Skeletal muscle tissue (tissue), 4 donors: ENCODE results near the gene RNF213. TPM values are rescaled to one million over a fixed set of nuclear protein-coding genes. Genes with fewer than 3 reads are reported as not detected.
A peak's percentile ranks its signal among the peaks of the same experiment; 100 is the strongest.
"Not testable (repeated sequence)": the region's sequence is repeated elsewhere in the genome, so short reads cannot be mapped to it uniquely, and the experiment has no call there.

Experiments
- H3K27ac ChIP-seq: one replicate; pipeline ENCODE4 v1.7.0; 2013; ENCODE audit warnings: mild to moderate bottlenecking, low read depth, low read length, inconsistent platforms
- H3K27me3 ChIP-seq, 3 donors: one replicate each; pipeline ENCODE4 v1.7.0; 2013; ENCODE audit warnings: low read length in 3 of 3; ENCODE audit not compliant: control insufficient read depth in 3 of 3, insufficient read depth in 3 of 3
- H3K36me3 ChIP-seq, 3 donors: one replicate each; pipeline ENCODE4 v1.7.0; 2013; ENCODE audit warnings: low read length in 3 of 3; ENCODE audit not compliant: control insufficient read depth in 3 of 3, insufficient read depth in 3 of 3
- H3K4me1 ChIP-seq, 3 donors: one replicate each; pipeline ENCODE4 v1.7.0; 2013; ENCODE audit warnings: low read length in 3 of 3, mild to moderate bottlenecking in 3 of 3; ENCODE audit not compliant: control insufficient read depth in 3 of 3, insufficient read depth in 3 of 3
- H3K4me3 ChIP-seq, 3 donors: one replicate each; pipeline ENCODE4 v1.7.0; 2013; ENCODE audit warnings: low read length in 3 of 3
- H3K9ac ChIP-seq, 3 donors: one replicate each; pipeline ENCODE4 v1.7.0; 2013; ENCODE audit warnings: low read length in 3 of 3, mild to moderate bottlenecking in 3 of 3, moderate library complexity in 2 of 3, low read depth in 1 of 3
- H3K9me3 ChIP-seq, 3 donors: one replicate each; pipeline ENCODE4 v1.7.0; 2013; ENCODE audit warnings: low read length in 3 of 3; ENCODE audit not compliant: control insufficient read depth in 3 of 3
- total RNA-seq: library from RNA; depleted of rRNA; stranded (reverse); fragments of >200 nt; gene quantifications from one replicate; pipeline ENCODE4 v1.2.3, GENCODE V29; 2014
- donor health status: Osteomylitis.

RNF213 gene
- total RNA-seq, 1 donor from 2014 or later: 63.2 TPM

DNA sequence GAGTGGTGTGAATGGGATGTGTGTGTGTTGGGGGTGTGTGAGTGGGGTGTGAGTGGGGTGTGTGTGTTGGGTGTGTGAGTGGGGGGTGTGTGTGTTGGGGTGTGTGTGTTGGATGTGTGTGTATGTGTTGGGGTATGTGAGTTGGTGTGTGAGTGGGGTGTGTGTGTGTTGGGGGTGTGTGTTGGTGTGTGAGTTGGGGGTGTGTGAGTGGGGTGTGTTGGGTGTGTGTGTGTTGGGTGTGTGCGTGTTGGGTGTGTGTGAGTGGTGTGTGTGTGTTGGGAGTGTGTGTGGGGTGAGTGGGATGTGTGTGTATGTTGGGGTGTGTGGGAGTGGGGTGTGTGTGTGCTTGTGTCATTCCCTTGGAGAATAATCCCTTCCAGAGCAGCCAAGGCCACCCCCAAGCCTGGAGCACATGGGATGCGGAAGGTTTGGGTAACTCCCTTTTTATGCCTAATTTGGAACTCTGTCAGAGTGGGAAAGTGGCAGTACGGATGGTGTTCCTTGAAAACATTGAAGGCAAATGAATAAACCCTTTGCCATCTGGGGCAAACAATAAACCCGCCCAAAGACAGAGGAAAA lies 14.3 kb downstream of the RNF213 start:
- Histone ChIP-seq H3K27ac (no peak overlapping the region), H3K4me1 (peaks cover 18 to 25% (median 19%) of the 10 kb centered on the region in 3 donors), H3K9me3 (no peaks in the 10 kb centered on the region), H3K36me3 (peaks cover 14 to 25% (median 16%) of the 10 kb centered on the region in 3 donors), H3K4me3 (no peak overlapping the region), H3K27me3 (no peaks in the 10 kb centered on the region), H3K9ac (no peak overlapping the region)

DNA sequence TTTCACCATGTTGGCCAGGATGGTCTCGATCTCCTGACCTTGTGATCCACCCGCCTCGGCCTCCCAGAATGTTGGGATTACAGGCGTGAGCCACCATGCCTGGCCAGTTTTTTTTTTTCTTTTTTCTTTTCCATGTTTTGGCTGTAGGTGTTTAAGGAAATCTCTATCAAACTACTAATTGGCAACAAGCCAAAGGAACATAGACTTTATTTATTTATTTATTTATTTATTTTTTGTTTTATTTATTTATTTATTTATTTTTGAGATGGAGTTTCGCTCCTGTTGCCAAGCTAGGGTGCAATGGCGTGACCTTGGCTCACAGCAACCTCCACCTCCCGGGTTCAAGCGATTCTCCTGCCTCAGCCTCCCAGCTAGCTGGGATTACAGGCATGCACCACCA lies 15.2 kb downstream of the RNF213 start:
- Histone ChIP-seq H3K4me1 (peaks cover 21 to 25% (median 22%) of the 10 kb centered on the region in 3 donors), H3K36me3 (peaks cover 11 to 20% (median 14%) of the 10 kb centered on the region in 3 donors)
- H3K27me3 ChIP-seq, H3K4me3 ChIP-seq, H3K9me3 ChIP-seq, H3K27ac ChIP-seq, H3K9ac ChIP-seq: not testable (repeated sequence)

DNA sequence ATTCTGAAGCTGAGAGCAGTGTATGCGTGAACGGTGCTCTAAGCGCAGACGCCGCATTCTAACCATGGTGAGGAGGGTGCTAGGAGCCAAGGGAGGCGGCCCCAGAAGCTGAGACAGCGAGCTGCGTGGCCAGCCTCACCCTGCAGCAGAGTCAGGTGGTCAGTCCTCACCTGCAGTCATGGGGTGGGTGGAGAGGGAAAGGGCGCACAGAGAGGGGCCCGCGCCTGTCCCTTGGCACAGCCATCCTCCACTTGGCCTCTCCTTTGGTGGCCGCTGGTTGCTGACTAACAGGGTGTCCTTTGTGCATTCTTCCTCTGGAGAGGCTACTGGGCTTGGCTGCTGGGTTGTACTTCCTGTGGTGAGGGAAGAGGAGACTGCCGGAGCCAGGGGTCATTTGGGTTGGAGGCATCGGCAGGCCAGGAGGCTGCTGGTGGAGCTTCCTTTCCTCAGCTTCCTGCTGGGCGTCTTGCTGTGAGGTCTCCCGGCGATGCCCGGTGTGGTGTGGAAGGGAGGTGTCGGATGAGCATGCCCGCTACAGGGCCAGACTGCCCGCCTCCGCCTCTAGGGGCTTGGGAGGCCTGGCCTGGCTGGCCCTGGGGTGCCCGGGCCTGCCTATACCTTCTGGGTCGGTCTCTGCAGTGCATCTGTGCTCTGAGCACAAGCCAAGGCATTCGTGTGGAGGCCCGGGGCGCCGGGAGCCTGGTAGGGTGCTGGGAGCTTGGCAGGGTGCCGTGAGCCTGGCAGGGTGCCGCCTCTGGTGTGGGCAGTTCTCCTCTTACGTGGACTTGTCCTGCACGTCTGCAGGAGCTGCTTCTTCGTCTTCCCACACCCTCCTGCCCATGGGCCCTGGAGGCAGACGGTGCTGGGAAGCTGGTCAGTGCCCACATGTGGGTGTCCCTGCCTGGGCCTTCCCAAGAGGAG lies 17.4 kb downstream of the RNF213 start:
- Histone ChIP-seq H3K9ac (peak overlapping the region in 2 of 3 donors; percentile 5 to 50), H3K36me3 (peaks cover 7 to 17% (median 16%) of the 10 kb centered on the region in 3 donors)

DNA sequence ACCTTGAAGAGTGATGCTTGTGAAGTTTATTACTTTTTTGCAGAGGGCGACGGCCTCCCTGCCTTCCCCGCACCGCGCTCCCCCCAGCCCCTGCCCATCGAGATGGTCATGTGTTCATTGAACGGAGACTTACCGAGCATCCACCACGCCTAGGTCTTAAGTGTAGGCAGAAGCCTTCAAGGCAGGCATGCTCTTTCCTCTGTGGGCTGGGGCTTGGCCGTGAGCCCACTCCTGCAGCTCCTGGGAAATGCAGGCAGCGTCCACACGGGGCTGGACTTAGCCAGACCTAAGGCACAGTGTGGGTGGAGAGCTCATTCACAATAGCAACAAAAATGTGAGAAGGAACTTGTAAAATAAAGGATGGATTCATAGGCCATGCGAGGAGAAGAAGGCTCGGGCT lies 19.2 kb downstream of the RNF213 start:
- Histone ChIP-seq H3K4me1 (peaks cover 21 to 22% (median 21%) of the 10 kb centered on the region in 3 donors), H3K9ac (peak overlapping the region in 1 of 3 donors; percentile 40), H3K4me3 (no peak overlapping the region), H3K27me3 (no peaks in the 10 kb centered on the region), H3K36me3 (peaks cover 0 to 18% (median 8%) of the 10 kb centered on the region in 3 donors), H3K9me3 (no peaks in the 10 kb centered on the region), H3K27ac (no peak overlapping the region)

More for the DNA sequence above, 17.4 kb downstream of the RNF213 start:
- H3K27ac ChIP-seq: peak overlapping the region; percentile 12
- H3K27me3 ChIP-seq: no peaks in the 10 kb centered on the region
- H3K4me3 ChIP-seq: no peak overlapping the region
- H3K4me1 ChIP-seq: peaks cover 21 to 25% (median 22%) of the 10 kb centered on the region in 3 donors
- no peaks in the 10 kb centered on the region for H3K9me3 ChIP-seq

DNA sequence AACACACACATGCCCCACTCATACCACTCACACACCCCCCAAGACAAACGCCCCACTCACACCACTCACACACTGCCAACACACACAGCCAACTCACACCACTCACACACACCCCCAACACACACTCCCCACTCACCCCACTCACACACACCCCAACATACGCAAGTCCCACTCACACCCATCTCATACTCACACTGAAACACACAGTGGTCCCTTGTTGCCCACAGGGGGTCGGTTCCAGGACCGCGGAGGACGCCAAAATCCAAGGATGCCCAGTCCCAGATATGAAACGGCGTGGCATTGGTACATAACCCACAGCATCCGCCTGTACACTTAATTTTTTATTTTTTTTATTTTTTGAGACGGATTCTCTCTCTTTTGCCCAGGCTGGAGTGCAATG lies 20.9 kb downstream of the RNF213 start:
- peaks cover 0 to 16% (median 8%) of the 10 kb centered on the region in 3 donors for H3K36me3 ChIP-seq
- H3K9me3 ChIP-seq: no peaks in the 10 kb centered on the region
- no peak overlapping the region for H3K9ac ChIP-seq
- H3K4me3 ChIP-seq: no peak overlapping the region
- H3K27me3 ChIP-seq: no peaks in the 10 kb centered on the region
- H3K4me1 ChIP-seq: peaks cover 21 to 22% (median 21%) of the 10 kb centered on the region in 3 donors
- no peak overlapping the region for H3K27ac ChIP-seq

DNA sequence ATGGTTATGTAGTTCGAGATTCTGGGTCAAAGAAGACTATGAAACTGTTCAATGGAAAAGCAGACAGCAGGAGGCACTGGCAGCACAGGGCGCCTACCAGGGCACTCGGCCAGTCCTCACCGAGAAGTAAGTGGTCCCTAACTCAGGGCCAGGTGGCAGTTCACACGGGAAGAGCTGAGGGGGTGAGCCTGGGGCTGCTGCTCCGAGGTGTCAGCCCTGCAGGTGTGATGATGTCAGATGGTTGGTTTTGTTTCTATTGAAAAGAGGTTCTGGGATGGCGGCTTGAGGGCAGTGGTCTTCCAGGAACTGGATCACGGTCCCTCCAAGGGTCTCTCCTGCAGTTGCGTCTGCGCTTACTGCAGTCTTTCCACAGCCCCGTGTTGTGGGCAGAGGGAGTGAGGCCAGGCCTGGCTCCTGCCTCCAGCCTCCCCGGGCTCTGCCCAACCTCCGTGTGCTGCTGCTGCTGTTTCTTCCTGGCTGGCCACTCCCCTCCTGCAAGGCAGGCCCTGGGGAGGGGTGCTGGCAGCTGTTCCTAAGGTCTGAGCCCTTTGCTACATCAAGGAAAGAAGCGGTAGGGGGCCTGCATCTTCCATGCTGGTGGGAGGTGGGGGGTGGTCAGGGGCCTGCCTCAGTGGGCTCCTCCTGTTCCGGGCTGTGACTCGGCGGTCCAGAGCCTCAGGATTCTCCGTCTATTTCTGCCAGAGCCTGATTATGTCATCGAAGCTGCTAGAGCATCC lies 22.6 kb downstream of the RNF213 start:
- Histone ChIP-seq H3K27ac (no peak overlapping the region), H3K27me3 (no peaks in the 10 kb centered on the region), H3K4me1 (peaks cover 13 to 14% (median 14%) of the 10 kb centered on the region in 3 donors), H3K9ac (no peak overlapping the region), H3K36me3 (peaks cover 6 to 22% (median 12%) of the 10 kb centered on the region in 3 donors), H3K9me3 (no peaks in the 10 kb centered on the region), H3K4me3 (no peak overlapping the region)

DNA sequence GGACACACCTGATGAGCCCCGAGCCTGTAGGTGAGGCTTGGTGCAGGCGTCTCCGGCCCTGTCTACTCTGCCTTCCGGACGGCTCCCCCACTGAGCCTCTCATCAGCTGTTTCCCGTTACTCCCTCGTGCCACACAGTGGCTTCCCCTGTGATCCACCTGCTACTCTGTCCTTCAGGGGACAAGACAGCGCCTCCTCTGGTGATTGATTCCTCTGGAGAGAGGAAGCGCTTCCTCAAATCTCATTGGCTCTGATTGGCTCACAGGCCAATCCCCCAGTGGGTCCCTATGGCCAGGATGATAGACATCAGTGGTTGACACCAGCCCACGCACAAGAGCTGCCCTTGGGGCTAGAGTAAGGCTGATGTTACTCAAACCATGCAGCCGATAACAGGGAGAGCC lies 24.0 kb downstream of the RNF213 start:
- Histone ChIP-seq H3K4me1 (peaks cover 4 to 6% (median 5%) of the 10 kb centered on the region in 3 donors), H3K27ac (no peak overlapping the region), H3K36me3 (peaks cover 20 to 28% (median 21%) of the 10 kb centered on the region in 3 donors), H3K4me3 (no peak overlapping the region), H3K9me3 (no peaks in the 10 kb centered on the region), H3K27me3 (no peaks in the 10 kb centered on the region), H3K9ac (no peak overlapping the region)

DNA sequence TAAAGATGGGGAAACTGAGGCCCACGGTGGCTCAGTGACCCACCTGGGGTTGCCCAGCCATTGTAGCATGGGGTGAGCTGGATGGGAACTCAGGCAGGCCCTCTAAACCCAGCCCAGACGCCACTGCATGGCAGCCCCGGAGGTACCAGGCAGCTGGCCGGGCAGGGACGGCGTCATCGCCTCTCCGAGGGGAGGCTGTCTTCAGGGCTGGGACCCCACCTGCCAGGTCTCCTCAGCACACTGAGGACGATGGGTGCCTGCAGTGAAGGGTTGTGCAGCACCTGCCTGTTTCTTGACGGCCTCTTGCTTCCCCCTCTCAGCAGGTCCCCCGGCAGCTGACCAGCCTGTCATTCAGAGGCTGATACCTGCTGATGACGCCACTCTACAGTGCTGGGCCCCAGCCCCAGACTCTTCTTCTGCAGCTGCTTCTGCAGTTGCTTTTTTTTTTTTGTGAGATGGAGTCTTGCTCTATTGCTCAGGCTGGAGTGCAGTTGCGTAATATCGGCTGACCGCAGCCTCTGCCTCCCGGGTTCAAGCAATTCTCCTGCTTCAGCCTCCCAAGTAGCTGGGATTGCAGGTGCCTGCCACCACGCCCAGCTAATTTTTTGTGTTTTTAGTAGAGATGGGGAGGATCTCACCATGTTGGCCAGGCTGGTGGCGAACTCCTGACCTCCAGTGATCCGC lies 24.7 kb downstream of the RNF213 start:
- H3K27me3 ChIP-seq: no peaks in the 10 kb centered on the region
- H3K4me3 ChIP-seq: no peak overlapping the region
- no peak overlapping the region for H3K27ac ChIP-seq
- H3K9me3 ChIP-seq: no peaks in the 10 kb centered on the region
- no peak overlapping the region for H3K9ac ChIP-seq
- H3K4me1 ChIP-seq: no peaks in the 10 kb centered on the region
- H3K36me3 ChIP-seq: peaks cover 27 to 29% (median 28%) of the 10 kb centered on the region in 3 donors

DNA sequence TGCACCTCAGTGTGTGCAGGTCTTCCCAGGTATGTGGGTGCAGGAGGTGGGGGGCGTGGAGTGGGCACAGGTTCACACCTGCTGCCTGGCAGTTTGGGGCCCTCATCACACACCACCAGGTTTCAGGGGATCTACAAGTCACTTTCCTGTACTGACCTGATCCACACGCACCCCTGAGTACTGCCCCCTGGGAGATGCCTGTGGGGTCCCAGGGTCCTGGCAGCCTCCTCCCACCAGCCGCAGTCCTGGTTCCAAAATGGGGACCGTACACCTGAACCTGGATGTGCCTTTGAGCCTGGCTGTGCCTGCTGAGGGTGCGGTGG lies 25.9 kb downstream of the RNF213 start:
- H3K27ac ChIP-seq: no peak overlapping the region
- no peaks in the 10 kb centered on the region for H3K4me1 ChIP-seq
- H3K4me3 ChIP-seq: no peak overlapping the region
- H3K9me3 ChIP-seq: no peaks in the 10 kb centered on the region
- no peaks in the 10 kb centered on the region for H3K27me3 ChIP-seq
- H3K36me3 ChIP-seq: peaks cover 32 to 40% (median 37%) of the 10 kb centered on the region in 3 donors
- no peak overlapping the region for H3K9ac ChIP-seq
